ENCODE measurements around the gene ATP11A.

- TF ChIP-seq, protein P1, sequence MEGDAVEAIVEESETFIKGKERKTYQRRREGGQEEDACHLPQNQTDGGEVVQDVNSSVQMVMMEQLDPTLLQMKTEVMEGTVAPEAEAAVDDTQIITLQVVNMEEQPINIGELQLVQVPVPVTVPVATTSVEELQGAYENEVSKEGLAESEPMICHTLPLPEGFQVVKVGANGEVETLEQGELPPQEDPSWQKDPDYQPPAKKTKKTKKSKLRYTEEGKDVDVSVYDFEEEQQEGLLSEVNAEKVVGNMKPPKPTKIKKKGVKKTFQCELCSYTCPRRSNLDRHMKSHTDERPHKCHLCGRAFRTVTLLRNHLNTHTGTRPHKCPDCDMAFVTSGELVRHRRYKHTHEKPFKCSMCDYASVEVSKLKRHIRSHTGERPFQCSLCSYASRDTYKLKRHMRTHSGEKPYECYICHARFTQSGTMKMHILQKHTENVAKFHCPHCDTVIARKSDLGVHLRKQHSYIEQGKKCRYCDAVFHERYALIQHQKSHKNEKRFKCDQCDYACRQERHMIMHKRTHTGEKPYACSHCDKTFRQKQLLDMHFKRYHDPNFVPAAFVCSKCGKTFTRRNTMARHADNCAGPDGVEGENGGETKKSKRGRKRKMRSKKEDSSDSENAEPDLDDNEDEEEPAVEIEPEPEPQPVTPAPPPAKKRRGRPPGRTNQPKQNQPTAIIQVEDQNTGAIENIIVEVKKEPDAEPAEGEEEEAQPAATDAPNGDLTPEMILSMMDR (IDR thresholded peaks at IDR 0.05): no peak
- no peak for TF ChIP-seq POLR2A (IDR thresholded peaks at IDR 0.05)
Measured at GRCh38 chr13:112757759-112758086, 67.9 kb downstream of the ATP11A start.
